Gastroesophageal sphincter (tissue), 4 donors: ENCODE measurements around the gene GP9. TPM values are rescaled to one million over a fixed set of nuclear protein-coding genes. Genes with fewer than 3 reads are reported as not detected.
"Not testable (repeated sequence)": the region's sequence is repeated elsewhere in the genome, so short reads cannot be mapped to it uniquely, and the experiment has no call there.

Experiments
- ATAC-seq: fragments of 150-250 bp; one replicate; pipeline ENCODE4 v1.9.1; 2016; ENCODE audit warnings: mild to moderate bottlenecking, moderate library complexity
- H3K27ac ChIP-seq, 4 donors: fragments of 200-600 bp; sonication (generic) in 3 of 4; 1 replicate in 3 of 4; 2 replicates in 1 of 4; pipeline ENCODE4 v1.5.1; 2016 to 2019
- H3K27me3 ChIP-seq: fragments of 200-600 bp; sonication (generic); one replicate; pipeline ENCODE4 v1.5.1; 2019
- H3K36me3 ChIP-seq, 2 donors: fragments of 200-600 bp; sonication (generic); one replicate each; pipeline ENCODE4 v1.5.1; 2019; ENCODE audit warnings: control low read depth in 1 of 2
- H3K4me1 ChIP-seq, 3 donors: fragments of 200-600 bp; sonication (generic); 1 replicate in 2 of 3; 2 replicates in 1 of 3; pipeline ENCODE4 v1.5.1; 2016 to 2019; ENCODE audit warnings: control low read depth in 2 of 3
- H3K4me3 ChIP-seq, 2 donors: fragments of 200-600 bp; sonication (generic); one replicate each; pipeline ENCODE4 v1.5.1; 2019; ENCODE audit warnings: mild to moderate bottlenecking in 1 of 2, moderate library complexity in 1 of 2
- H3K9me3 ChIP-seq, 3 donors: fragments of 200-600 bp; sonication (generic); one replicate each; pipeline ENCODE4 v1.5.1; 2017 to 2019; ENCODE audit warnings: control low read depth in 2 of 3
- CTCF ChIP-seq, 4 experiments: fragments of 200-600 bp in 2 of 4; fragments of 450-650 bp in 2 of 4; sonication (generic) in 1 of 4; IDR thresholded peaks; one replicate each; pipeline ENCODE4 v1.5.1; 2017 to 2019; ENCODE audit warnings: antibody characterized with exemption in 4 of 4, mild to moderate bottlenecking in 2 of 4, moderate library complexity in 2 of 4
- EP300 ChIP-seq: sonication (generic); formaldehyde crosslinking; IDR thresholded peaks from one replicate; pipeline ENCODE4 v1.6.1; 2017; ENCODE audit warnings: antibody characterized with exemption, mild to moderate bottlenecking
- POLR2A ChIP-seq, 2 donors: fragments of 450-650 bp; IDR thresholded peaks; one replicate each; pipeline ENCODE4 v1.6.1; 2017; ENCODE audit warnings: antibody characterized with exemption in 2 of 2, mild to moderate bottlenecking in 2 of 2, moderate library complexity in 1 of 2
- POLR2AphosphoS5 ChIP-seq: sonication (generic); formaldehyde crosslinking; IDR thresholded peaks from one replicate; pipeline ENCODE4 v1.6.1; 2017; ENCODE audit warnings: antibody characterized with exemption
- WGBS, 2 donors: methylation state at CpG; one replicate each; pipeline ENCODE4 v1.1.5; 2018; ENCODE audit warnings: low coverage in 1 of 2; 5-methylcytosine and 5-hydroxymethylcytosine counted together
- total RNA-seq, 4 donors: library from RNA; depleted of rRNA; stranded (reverse); fragments of >200 nt; gene quantifications; one replicate each; pipeline ENCODE4 v1.1.0, GENCODE V29; 2016

GP9 gene
- total RNA-seq, 4 donors from 2014 or later = not detected

GRCh38 chr3:129087138-129087702 lies 26.6 kb downstream of the GP9 start:
- H3K36me3 ChIP-seq = peaks cover 0 to 11% of the 10 kb centered on the region in 2 donors
- H3K4me3 ChIP-seq = no peak overlapping the region
- peak overlapping the region; percentile 55 to 88 (median 86) for H3K27ac ChIP-seq
- TF ChIP-seq POLR2AphosphoS5 (peak; percentile 44), CTCF (IDR thresholded peaks at IDR 0.05) (no peak)
- ATAC-seq = peak; percentile 72
- WGBS, 2 donors = 17% methylated on average over 4 of the region's 8 CpGs; no CpG with 5 or more reads in 1 of the 2 donors
- no peaks in the 10 kb centered on the region for H3K9me3 ChIP-seq
- H3K4me1 ChIP-seq = peaks cover 0 to 15% (median 6%) of the 10 kb centered on the region in 3 donors
- H3K27me3 ChIP-seq = no peaks in the 10 kb centered on the region

- Histone ChIP-seq H3K4me1 (peaks cover 0 to 15% (median 6%) of the 10 kb centered on the region in 3 donors), H3K36me3 (peaks cover 0 to 17% of the 10 kb centered on the region in 2 donors), H3K27ac (peak overlapping the region in 3 of 4 donors; percentile 70 to 88 (median 87))
- not testable (repeated sequence) for H3K9me3 ChIP-seq, H3K4me3 ChIP-seq, H3K27me3 ChIP-seq
- no CpG with 5 or more reads among the region's 9 CpGs for WGBS, 2 donors
- ATAC-seq = peak; percentile 92
These were observed 27.3 kb downstream of the GP9 start for GRCh38 chr3:129087904-129088303.

GRCh38 chr3:129088312-129088711 lies 27.7 kb downstream of the GP9 start:
- H3K36me3 ChIP-seq = peaks cover 0 to 21% of the 10 kb centered on the region in 2 donors
- H3K4me3 ChIP-seq, H3K27ac ChIP-seq, H3K27me3 ChIP-seq, H3K9me3 ChIP-seq: not testable (repeated sequence)
- no CpG with 5 or more reads among the region's 6 CpGs for WGBS, 2 donors
- peak; percentile 1 for ATAC-seq
- peaks cover 0 to 15% (median 6%) of the 10 kb centered on the region in 3 donors for H3K4me1 ChIP-seq

- TF ChIP-seq EP300 = no peak
- no peak for TF ChIP-seq POLR2A (IDR thresholded peaks at IDR 0.05)
- TF ChIP-seq POLR2AphosphoS5 = no peak
- TF ChIP-seq CTCF (IDR thresholded peaks at IDR 0.05) = no peak
- Histone ChIP-seq H3K36me3 (peaks cover 0 to 51% of the 10 kb centered on the region in 2 donors), H3K4me3 (no peak overlapping the region), H3K9me3 (no peaks in the 10 kb centered on the region), H3K27ac (no peak overlapping the region), H3K4me1 (no peaks in the 10 kb centered on the region), H3K27me3 (no peaks in the 10 kb centered on the region)
- WGBS, 2 donors = 100% methylated on average over 2 of the region's 10 CpGs; no CpG with 5 or more reads in 1 of the 2 donors
- ATAC-seq = no peak
These were observed 34.7 kb downstream of the GP9 start for GRCh38 chr3:129095285-129095684.

- 79 to 89% methylated on average over 1 of the region's 1 CpG for WGBS, 2 donors
- Histone ChIP-seq H3K9me3 (no peaks in the 10 kb centered on the region), H3K4me1 (no peaks in the 10 kb centered on the region), H3K4me3 (no peak overlapping the region), H3K27me3 (no peaks in the 10 kb centered on the region), H3K36me3 (peaks cover 0 to 25% of the 10 kb centered on the region in 2 donors), H3K27ac (no peak overlapping the region)
- ATAC-seq = no peak
- no peak for TF ChIP-seq CTCF (IDR thresholded peaks at IDR 0.05)
- no peak for TF ChIP-seq EP300
- TF ChIP-seq POLR2A (IDR thresholded peaks at IDR 0.05) = no peak
- no peak for TF ChIP-seq POLR2AphosphoS5
These were observed 39.7 kb downstream of the GP9 start for GRCh38 chr3:129100274-129100673.

GRCh38 chr3:129101370-129102138 lies 41.0 kb downstream of the GP9 start:
- Histone ChIP-seq H3K4me3 (no peak overlapping the region), H3K27me3 (no peaks in the 10 kb centered on the region), H3K27ac (no peak overlapping the region), H3K36me3 (peaks cover 0 to 26% of the 10 kb centered on the region in 2 donors), H3K9me3 (no peaks in the 10 kb centered on the region), H3K4me1 (peaks cover 0 to 8% (median 0%) of the 10 kb centered on the region in 3 donors)
- TF ChIP-seq EP300 (no peak), POLR2AphosphoS5 (no peak), POLR2A (IDR thresholded peaks at IDR 0.05) (no peak), CTCF (IDR thresholded peaks at IDR 0.05) (no peak)
- no peak for ATAC-seq
- 77 to 79% methylated on average over 3 to 4 of the region's 12 CpGs for WGBS, 2 donors
